AG04450 (cell line): ENCODE measurements around the gene CLNS1A. TPM values are rescaled to one million over a fixed set of nuclear protein-coding genes. Genes with fewer than 3 reads are reported as not detected.

Experiments used
- CTCF ChIA-PET: fragments of 300-600, 350-600 bp; formaldehyde crosslinking; extraction: SDS; loops from one replicate; lab custom pipeline; 2022; ENCODE audit warnings: antibody characterized with exemption, inconsistent platforms; lab: Charles Lee
- POLR2A ChIA-PET: fragments of 350-600 bp; formaldehyde crosslinking; extraction: SDS; loops from one replicate; lab custom pipeline; 2021; ENCODE audit warnings: antibody characterized with exemption, inconsistent platforms; lab: Yijun Ruan, JAX
- DNase-seq: peaks from one replicate; pipeline ENCODE4 v3.0.0-alpha.2; 2011; ENCODE audit warnings: low read depth, low spot score
- H3K27ac ChIP-seq: one replicate; pipeline ENCODE4 v1.5.1; 2012; ENCODE audit warnings: low read depth, low read length, control low read depth
- H3K27me3 ChIP-seq: one replicate; pipeline ENCODE4 v1.6.0; 2012; ENCODE audit warnings: low read length; ENCODE audit not compliant: control insufficient read depth, insufficient read depth
- H3K4me3 ChIP-seq: 2 replicates; pipeline ENCODE4 v1.5.1; 2011; ENCODE audit warnings: mild to moderate bottlenecking, low read depth, low read length, control low read depth
- H3K9me3 ChIP-seq: 2 replicates; pipeline ENCODE4 v1.5.1; 2012; ENCODE audit warnings: low read length; ENCODE audit not compliant: control insufficient read depth, insufficient read depth
- polyA plus RNA-seq: library from polyadenylated mRNA; depleted of rRNA; stranded (reverse); fragments of >200 nt; gene quantifications from 2 replicates; pipeline ENCODE4 v1.2.3, GENCODE V29; 2011
- TF ChIP-seq, protein P1 (sequence below): IDR thresholded peaks from 2 replicates; pipeline ENCODE4 v1.5.1; 2011; ENCODE audit warnings: low read depth, low read length, control low read depth, inconsistent platforms

Gene CLNS1A
- polyA plus RNA-seq, 1 experiment = 186 TPM

DNA sequence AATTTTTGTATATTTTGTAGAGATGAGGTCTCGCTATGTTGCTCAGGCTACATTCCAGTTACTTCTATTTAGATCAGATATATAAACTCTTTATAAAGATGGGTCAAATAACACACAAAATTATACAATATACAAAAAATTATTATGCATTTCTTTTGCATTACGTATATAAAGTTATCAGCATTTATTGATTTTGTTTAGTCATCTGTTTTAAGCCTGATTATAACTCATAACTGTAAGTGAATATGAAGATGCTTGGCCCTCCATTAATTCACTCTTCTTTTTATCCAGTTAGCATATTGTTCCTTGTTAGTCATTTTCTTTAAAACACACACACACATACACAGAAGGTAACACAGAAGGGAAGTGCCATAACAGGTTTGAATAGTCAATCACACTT, 33.3 kb downstream of the CLNS1A start:
- Histone ChIP-seq H3K9me3 (no peaks in the 10 kb centered on the region), H3K27me3 (no peaks in the 10 kb centered on the region), H3K27ac (no peak overlapping the region), H3K4me3 (no peak overlapping the region)
- CTCF ChIA-PET = interaction anchor here (1.1 to 2.1 kb wide), 3 partner anchors 12 to 56 kb away, joined by 3 to 13 read pairs (median 6); no protein-coding TSS in a partner anchor
- POLR2A ChIA-PET = no interaction called here
- TF ChIP-seq, protein P1, sequence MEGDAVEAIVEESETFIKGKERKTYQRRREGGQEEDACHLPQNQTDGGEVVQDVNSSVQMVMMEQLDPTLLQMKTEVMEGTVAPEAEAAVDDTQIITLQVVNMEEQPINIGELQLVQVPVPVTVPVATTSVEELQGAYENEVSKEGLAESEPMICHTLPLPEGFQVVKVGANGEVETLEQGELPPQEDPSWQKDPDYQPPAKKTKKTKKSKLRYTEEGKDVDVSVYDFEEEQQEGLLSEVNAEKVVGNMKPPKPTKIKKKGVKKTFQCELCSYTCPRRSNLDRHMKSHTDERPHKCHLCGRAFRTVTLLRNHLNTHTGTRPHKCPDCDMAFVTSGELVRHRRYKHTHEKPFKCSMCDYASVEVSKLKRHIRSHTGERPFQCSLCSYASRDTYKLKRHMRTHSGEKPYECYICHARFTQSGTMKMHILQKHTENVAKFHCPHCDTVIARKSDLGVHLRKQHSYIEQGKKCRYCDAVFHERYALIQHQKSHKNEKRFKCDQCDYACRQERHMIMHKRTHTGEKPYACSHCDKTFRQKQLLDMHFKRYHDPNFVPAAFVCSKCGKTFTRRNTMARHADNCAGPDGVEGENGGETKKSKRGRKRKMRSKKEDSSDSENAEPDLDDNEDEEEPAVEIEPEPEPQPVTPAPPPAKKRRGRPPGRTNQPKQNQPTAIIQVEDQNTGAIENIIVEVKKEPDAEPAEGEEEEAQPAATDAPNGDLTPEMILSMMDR = no peak
- DNase-seq = no peak

DNA sequence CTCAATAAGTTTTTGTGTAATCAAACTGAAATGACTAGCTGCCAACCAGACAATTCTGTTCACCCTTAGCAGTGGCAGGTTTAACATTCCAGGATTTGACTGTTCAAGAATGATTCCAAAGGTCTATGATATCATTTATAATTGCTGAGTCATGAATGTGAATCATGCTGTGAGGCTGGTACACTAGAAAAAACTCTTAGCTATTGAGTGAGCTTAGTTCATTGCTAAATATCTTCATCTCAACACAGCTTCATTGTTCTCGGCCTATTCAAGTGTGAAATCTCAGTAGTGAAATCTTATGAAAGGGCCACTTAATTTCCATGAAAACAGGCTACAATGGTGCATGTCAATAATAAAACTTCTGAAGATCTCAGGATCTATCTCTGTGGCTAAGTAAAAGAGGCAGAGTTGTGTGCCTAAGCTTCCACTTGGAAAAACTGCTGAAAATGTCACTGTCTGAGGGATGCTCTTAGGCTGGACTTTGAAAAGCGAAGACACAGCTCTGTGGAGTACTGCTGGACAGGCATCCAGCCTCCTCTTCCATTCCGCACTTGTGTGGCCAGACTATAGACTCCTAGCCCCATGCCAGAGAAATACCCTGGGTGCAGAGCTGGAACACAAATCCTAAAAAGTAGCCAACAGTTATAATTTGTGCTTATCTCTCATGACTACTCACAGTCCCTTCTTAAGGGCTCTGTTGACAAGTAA, 35.1 kb downstream of the CLNS1A start:
- CTCF ChIA-PET = interaction anchor here (1.6 to 2.1 kb wide), 4 partner anchors 17 to 407 kb away, joined by 4 to 13 read pairs (median 6); no protein-coding TSS in a partner anchor
- no peak overlapping the region for H3K4me3 ChIP-seq
- H3K9me3 ChIP-seq = no peaks in the 10 kb centered on the region
- DNase-seq = peak; percentile 66
- POLR2A ChIA-PET = interaction anchor here (0.6 to 1.9 kb wide), 5 partner anchors 10 to 555 kb away, joined by 3 to 10 read pairs (median 5); partner anchors contain the start of gene AQP11
- TF ChIP-seq, protein P1 = no peak
- H3K27me3 ChIP-seq = no peaks in the 10 kb centered on the region
- H3K27ac ChIP-seq = peak overlapping the region; percentile 95

DNA sequence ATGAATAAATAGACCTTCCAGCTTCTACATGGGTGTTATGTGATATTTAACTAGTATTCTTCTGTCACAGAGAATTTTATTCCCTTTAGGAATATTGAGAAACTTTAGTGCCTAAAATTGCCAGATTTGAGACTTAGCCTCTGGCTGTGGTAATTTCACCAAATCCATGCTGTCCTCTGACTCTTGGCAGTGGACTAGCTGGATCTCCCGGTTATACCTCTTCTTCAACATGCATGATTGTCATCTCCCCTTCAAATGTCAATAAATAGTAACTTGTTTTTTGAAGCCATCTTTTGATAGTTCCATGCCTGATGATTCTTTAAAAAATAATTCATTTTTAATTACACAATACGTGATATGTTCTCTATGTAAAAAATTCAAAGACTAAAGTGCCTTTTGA, 39.4 kb downstream of the CLNS1A start:
- TF ChIP-seq, protein P1 = no peak
- Histone ChIP-seq H3K4me3 (no peak overlapping the region), H3K27me3 (no peaks in the 10 kb centered on the region), H3K27ac (no peak overlapping the region), H3K9me3 (no peaks in the 10 kb centered on the region)
- ChIA-PET CTCF (no interaction called here), POLR2A (no interaction called here)
- no peak for DNase-seq

DNA sequence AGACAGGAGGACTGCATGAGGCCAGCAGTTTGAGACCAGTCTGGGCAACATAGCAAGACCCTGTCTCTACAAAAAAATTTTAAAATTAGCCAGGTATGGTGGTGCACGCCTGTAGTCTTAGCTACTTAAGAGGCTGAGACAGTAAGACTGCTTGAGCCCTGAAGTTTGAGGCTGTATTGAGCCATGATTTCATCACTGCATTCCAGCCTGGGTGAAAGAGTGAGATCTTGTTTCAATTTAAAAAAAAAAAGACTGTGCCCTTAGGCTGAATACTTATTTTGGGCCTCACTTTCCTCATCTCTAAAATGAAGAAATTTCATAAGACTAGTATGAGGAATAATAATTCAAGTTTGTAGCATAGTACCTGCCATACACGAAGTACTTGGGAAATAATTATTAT, 41.0 kb downstream of the CLNS1A start:
- H3K9me3 ChIP-seq = no peaks in the 10 kb centered on the region
- H3K4me3 ChIP-seq = no peak overlapping the region
- CTCF ChIA-PET = no interaction called here
- peak; percentile 42 for DNase-seq
- POLR2A ChIA-PET = interaction anchor here (0.6 kb wide), 1 partner anchor 48 kb away, joined by 3 read pairs; no protein-coding TSS in a partner anchor
- H3K27me3 ChIP-seq = no peaks in the 10 kb centered on the region
- H3K27ac ChIP-seq = no peak overlapping the region
- TF ChIP-seq, protein P1 = no peak

DNA sequence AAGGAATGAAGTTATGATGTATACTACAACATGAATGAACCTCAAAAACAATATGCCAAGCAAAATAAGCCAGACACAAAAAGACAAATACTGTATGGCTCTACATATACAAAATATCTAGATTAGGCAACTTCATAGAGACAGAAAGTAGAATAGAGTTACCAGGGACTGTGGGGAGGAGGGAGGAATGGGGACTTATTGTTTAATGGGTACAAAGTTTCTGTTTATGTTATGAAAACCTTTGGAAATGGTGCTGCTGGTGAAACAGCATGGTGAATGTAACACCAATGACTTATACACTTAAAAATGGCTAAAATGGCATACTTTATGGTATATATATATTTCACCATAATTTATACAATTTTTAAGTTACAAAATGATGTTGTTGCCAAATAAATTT, 43.7 kb downstream of the CLNS1A start:
- POLR2A ChIA-PET = no interaction called here
- H3K27ac ChIP-seq = no peak overlapping the region

More for the DNA sequence above, 43.7 kb downstream of the CLNS1A start:
- Histone ChIP-seq H3K4me3 (no peak overlapping the region), H3K27me3 (no peaks in the 10 kb centered on the region), H3K9me3 (no peaks in the 10 kb centered on the region)
- DNase-seq = no peak
- TF ChIP-seq, protein P1 = no peak
- CTCF ChIA-PET = no interaction called here
